NCI-H2196 (cell line): Measurements from ENCODE around the gene RPL4.
"Not testable (repeated sequence)": the region's sequence is repeated elsewhere in the genome, so short reads cannot be mapped to it uniquely, and the experiment has no call there.

Source experiments
- DNase-seq: peaks from one replicate; lab custom pipeline; 2025; ENCODE audit not compliant: unreplicated experiment; lab: John Stamatoyannopoulos, UW

The RPL4 gene

DNA sequence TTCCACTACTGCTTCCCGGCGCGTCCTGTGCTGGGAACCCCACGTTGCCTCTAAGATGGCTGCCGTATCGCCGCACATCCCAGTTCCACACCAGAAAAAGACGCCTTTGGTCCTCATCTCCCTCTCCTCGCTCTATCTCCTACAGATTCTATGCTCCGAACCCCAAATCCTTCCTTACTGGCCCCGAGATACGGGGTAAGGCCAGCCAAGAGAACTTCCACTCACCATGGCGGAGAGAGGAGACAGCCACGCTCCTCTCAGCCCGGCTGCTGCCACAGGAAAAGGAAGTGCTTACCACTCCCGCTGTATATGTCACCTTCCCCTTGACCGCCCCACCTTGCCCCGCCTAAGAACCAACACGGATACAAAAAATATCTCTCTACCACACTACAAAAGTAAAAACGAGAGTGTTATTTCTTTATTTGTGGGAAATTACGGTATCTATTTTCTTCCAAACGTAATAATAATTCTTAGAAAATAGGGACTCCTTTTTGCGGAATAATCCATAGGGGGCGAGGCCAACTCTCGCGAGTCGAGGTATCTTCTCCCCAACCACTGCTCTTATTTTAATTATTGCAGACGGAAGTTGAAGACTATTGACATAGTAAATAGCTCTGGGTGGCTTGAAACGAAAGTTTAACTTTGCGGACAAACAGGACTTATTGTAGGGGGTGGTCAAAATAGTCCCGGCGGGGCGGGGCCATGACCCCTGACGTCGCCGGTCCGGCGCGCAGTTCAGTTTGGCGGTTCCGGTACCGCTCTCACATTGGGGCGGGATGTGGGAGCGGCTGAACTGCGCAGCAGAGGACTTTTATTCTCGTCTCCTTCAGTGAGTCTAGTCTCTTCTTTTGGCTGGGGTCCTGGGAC, at the start of gene RPL4, which contains the start of gene ZWILCH:
Gene RPL4 (minus strand): TSS at position 293 of the 867 bp plus-strand sequence. CDS start 65 bp downstream, at position 228.
Gene ZWILCH (plus strand): TSS at position 764 of the 867 bp plus-strand sequence. CDS start 13 bp downstream, at position 777.
- peak; percentile 54 for DNase-seq

DNA sequence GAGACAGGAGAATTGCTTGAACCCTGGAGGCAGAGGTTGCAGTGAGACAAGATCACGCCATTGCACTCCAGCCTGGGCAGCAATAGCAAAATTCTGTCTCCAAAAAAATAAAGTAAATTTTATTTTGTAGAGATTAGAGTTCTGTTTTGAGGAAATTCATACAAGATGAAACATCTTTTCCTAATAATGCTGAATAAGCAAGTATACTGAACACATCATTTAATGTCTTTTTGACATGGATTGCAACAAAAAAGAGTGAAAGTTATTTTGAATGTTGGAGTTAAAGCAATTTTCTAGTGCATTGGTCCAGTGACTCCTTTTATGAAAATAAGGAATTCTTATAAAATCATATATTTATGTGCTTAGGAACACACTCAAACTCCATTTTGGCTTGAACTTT, 40.6 kb upstream of the RPL4 start:
- no peak for DNase-seq

DNA sequence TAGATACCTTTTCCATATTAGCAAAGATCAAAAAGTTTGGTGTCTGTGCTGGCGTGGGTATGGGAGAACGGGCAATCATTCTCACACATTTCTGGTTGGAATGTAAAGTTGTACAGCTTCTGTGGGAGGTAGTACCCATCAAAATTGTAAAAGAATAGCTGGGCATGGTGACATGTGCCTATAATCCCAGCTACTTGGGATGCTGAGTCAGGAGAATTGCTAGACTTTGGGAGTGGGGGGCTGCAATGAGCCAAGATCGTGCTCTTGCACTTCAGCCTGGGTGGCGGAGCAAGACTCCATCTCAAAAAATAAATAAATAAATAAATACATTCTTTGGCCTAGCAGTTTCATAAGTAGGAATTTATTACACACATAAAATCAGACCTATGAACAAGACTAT, 38.2 kb upstream of the RPL4 start:
- no peak for DNase-seq

DNA sequence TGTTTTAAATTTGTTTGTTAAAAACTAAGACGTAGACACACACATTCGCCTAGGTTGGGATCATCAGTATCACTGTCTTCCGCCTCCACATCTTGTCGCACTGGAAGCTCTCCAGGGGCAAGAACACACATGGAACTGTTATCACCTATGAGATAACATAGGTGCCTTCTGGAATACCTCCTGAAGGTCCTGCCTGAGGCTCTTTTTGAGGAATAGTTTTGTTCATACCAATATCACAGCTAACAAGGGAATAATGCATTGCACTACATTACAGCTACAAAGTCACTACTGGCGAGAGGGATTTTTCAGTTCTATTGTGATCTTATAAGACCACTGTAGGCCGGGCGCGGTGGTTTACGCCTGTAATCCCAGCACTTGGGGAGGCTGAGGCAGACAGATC, 30.4 kb upstream of the RPL4 start:
- DNase-seq, result no peak

DNA sequence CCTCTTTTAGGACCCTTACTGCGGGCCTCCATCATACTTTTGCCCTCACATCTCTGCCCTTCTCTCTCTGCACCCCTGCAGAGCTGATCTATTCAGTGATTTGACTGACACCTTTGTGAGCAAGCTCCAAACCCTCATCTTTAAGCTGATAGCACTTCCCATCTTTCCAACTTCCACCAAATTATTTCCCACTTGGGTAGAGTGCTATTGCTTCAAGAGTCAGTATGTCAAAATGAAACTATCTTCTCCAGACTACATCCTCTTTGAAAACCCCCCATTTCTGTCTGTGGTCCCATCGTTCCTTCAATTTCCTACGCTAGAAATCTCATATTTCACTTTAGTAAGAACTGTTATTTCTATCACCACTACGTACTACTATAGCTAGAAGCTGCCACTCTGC, 20.2 kb upstream of the RPL4 start:
- DNase-seq, result no peak

DNA sequence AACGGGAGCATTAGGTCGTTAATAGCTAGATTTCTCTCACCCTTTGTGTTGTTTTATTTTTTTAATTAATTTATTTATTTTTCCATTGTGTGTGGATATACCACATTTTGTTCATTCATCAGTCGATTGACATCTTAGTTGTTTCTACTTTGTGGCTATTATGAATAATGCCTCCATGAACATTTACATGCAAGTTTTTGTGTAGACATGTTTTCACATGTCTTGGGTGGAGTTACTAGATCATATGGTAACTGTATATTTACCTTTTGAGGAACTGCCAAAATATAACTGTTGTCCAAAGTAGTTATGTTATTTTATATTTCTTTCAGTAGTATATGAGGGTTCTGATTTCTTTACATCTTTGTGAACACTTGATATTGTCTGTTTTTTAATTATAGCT, 19.3 kb upstream of the RPL4 start:
- no peak for DNase-seq

DNA sequence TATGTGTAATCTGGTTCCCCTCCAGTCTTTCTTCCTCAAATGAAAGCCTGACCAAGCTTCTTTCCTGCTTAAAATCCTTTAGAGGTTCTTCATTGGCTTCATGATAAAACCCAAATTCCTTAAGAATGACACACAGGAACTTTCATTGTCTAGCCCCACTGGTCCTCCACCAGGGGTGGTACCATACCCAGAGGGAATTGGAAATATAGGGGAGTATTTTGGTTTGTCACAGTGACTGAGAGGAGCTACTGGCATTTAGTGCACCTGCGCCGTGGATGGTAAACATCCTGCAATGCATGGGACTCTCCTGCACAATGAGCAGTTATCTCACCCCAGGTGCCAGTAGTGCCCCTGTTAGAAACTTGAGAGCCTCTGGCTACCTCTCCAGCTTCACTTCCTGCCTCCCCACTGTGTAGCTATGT, 11.3 kb upstream of the RPL4 start:
- no peak for DNase-seq

DNA sequence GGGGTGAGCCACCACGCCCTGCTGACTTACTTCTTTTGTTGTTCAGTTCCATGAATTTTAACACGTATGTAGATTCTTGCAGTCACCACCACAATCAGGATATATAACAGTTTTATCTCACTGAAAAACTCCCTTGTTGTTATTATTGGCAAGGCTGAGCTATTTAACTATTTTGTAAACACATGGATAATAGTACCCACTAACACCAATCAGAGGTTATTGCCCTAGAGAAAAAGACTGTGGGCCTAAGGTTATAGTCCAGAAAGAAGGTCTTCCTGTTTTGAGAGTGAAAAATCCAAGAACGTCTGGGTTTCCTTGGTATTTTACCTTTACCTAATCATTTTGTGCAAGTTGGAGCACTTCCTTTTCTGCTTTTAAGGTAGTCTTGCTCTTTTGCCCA, 9.9 kb upstream of the RPL4 start:
- DNase-seq, result no peak

DNA sequence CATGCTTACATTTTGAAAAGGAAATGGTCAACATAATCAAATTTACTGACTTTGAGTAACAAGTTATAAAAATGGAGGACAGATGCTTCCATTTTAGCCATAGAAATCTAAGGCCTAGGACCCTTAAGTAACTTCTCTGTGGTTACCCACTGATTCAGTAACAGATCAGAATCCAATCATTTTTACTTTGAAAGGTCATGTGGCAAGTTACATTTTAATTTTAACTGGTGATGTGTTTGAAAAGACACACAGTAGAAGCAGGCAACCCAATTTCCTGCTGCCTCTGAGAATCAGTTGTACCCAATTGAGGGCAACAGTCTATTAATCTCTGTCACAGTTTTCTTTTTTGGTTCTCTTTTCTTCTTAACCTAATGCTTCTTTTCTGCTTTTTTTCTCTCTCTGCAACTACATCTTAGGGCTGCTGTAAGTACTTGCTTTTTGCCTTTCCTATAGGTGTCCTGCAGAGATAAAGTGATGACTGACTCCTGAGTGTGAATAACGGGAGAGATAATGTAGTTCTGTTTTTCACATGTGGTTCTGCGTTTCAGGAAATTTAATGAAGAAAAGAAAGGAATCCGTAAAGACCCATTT, 3.7 kb upstream of the RPL4 start:
- DNase-seq, result no peak

DNA sequence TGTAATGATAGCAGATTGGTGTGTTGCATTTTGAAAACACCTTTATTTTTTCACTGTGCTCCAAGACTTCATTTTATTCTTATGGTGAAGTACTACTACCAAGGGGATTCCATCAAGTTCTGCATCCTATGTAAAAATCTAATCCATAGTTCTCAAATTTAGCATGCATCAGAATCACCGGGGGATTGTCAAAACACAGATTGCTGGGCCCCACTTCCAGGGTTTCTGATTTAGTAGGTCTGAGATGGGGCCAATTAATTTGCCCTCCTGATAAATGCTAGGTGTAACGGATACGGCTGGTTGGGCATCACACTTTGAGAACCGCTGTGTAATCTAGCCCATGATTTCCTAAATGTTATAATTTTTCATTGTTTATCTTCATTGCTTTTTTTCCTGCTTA, 1.2 kb upstream of the RPL4 start:
- no peak for DNase-seq

DNA sequence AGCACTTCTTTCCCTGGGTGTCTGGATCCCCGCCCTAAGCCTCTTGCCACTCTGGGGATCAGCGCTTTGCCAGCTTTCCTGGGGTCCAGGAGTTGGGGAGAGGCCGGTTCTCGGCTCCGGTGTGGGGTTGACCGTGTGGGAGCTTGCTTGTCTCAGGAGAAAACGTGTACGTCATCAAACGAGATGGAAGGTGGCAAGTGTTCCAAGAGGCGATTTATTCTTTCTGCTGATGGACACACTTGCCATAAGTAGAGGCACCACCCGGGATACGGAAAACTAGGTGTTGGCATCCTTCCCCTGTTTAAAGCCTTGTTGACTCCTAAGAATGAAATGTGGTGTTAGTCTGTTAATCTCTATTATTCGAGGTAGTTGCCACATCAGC, 766 bp upstream of the RPL4 start:
- no peak for DNase-seq

DNA sequence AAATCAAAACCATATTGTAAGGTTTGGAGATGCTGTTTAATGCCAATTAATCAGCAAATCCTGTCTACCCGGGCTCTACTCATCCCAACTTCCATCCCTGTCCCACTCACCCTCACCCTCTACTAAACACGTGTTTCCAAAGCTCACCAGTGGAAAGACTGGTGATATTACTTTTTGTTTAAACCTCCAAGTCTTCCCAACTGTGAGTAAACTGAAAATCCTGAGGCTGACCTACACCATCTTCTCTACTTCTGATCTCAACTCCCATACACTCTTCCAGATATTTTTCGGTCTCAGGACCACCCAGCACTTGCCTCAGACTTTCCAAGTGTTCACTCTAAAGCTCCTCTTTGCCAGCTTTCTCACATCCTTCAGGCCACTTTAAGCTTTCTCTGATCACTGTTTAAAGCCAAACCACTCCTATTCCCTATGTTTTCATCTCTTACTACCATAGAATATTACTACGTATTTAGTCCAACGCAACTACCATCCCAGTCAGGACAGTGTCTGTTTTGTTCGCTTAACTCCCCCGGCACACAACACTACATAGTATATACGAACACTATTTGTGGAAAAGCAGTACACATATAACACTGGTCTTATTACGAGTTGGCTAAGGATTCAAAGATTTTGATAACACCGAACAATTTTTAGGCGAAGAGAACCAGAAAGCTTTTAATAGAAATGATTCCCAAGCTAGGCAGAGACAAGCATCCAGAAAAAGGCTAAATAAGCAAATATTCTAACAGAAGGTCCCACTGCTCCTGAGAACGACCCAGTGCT, 684 bp downstream of the RPL4 start:
- DNase-seq, result no peak

DNA sequence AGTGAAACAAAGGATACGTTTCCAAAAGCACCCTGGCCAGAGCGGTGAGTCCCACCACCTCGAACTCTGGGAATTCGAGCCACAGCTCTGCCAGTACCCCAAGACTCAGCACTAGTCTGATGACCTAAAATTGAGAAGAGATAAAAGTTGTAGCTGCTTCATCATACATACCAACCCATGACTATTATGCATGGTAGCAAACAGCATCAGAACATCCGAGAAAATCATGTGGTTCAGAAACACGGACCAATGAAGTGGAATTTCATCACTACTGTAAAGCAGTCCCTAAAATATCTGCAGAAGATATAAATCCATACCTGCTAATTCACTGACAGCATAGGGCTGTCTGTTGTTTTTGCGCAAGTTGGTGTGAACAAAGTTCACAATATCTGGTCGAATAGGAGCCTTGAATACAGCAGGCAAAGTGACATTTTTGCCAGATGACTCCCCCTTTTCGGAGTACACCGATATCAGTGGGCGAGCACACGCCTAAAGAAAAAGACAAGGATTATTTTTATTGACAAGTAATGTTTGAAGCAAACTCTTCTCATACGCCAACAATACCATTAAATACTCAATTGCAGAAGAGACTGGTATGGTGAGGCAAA, 1.5 kb downstream of the RPL4 start:
- not testable (repeated sequence) for DNase-seq

DNA sequence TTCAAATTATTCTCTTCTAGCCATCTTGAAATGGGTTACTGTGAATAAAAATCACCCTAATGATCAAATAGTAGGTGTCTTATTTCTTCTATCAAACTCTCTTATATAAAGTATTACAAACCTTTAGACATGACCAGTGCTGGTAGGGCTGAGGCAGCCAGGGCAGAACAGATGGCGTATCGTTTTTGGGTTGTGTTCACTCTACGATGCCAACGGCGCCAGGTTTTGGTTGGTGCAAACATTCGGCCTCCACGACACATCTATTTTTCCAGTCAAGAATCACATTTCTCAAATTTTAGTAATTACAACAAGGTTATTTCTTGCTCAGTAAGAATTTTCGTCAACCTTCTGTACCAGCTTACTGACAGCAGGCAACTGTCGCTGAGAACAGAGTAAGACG, 2.2 kb downstream of the RPL4 start:
- no peak for DNase-seq

DNA sequence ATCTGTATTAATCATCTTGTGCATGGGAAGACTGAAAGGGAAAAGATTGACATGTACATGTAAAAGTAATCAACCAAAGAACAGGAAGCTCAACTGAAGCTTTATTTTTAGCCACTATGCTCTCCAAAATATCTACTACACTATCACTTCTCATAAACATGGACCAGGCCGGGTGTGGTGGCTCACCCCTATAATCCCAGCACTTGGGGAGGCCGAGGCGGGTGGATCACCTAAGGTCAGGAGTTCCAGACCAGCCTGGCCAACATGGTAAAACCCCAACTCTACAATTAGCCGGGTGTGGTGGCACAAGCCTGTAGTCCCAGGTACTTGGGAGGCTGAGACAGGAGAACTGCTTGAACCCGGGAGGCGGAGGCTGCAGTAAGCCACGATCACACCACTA, 4.3 kb downstream of the RPL4 start:
- DNase-seq, result not testable (repeated sequence)

DNA sequence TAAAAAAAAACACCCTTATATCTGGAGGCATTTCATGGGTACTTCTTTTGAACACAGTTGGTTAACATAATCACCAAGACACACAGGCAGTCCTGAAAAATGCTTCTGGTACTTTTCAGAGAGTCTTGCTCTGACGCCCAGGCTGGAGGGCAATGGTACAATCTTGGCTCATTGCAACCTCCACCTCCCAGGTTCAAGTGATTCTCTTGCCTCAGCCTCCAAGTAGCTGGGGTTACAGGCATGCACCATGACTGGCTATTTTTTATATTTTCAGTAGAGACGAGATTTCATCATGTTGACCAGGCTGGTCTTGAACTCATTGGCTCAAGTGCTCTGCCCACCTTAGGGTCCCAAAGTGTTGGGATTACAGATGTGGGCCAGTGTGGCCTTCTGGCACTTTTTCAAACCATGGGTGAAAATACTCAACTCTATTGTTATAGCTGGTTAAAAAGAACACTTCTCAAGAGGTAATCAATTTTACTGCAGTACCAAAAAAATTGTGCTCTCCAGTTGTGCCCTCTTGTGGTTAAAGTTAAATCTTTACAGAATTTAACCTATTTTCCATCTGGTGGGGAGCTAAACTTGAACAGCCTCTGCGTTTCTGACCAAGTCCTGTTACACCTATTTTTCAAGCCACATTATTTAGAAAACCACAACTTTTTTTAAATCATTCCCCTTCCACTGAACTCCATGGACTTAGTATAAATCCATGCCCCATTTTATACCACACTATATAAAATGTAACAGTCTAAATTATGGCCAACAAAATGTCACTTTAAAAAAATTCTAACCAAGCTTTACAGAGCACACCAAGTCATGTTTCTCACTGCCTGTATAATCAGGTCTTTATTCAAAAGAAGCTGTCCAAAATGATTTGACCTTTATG, 5.9 kb downstream of the RPL4 start:
- peak; percentile 8 for DNase-seq

DNA sequence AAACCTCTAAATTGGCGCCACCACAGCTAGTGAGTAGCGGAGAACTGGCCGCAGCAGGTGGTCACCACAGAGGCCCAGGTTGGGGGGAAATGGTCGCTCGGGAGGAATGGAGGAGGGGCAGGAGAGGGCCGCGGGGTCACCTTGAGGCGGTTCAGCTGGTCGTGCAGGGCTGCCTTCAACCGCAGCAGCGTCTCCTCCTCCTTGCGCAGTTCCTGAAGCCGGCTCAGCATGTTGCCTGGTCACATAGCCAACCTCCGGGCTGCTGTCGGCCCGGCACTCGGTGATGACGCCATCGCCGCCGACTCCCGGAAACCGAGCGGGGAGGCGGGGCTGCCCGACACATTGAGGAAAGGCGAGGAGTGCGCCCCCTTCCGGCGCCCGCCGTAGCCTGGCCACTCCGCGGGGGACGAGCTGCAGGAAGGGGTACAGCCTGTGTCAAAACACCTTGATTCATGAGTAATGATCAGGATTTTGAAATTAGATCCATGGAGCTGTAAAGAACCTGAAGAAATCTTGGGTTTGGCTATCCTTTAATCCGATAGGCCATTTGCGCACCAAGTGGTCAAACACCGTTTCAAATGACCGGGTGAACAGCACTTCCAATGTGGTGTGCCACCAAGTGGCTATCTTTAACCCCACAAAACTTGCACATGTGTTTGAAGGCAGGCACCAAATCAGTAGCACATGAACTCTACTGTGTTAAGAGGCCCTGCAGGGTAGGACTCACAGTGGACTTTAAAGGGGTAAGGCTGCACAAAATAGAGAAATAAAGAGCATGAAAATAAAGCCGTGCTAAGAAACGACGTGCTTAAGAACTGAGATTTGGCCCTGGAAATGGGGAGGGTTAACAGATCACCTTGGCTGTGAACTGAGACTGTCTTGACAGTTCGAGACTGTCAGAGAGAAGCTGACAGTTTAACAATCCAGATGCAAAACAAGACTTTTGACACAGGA, 6.9 kb downstream of the RPL4 start, which contains the start of gene SNAPC5:
Gene SNAPC5 (minus strand): TSS at position 261 of the 954 bp plus-strand sequence. CDS start 31 bp downstream, at position 230.
- peak; percentile 85 for DNase-seq

DNA sequence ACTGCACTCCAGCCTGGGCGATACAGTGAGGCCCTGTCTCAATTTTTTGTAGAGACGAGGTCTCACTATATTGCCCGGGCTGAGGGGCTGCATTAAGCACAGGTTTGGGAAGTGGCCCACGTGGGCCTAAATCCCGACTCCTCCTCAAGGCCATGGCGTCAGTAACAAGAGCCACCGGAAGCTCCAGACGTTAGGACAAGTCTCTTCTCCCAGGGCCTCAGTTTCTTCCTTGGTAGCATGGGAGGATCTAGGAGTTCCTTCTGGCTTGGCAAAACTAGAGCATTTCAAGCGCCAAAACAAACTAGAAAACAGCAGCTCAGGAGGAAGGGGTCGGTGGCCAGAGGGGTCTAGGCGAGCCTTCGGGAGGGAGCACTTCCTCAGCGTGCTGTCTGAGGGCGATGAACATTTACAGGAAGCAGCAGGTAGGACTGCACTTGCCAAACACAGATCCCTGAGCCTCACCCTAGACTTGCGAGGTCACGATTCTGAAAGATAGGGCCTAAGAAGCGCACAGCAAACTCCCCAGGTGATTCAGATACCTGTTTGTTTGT, 7.6 kb downstream of the RPL4 start:
- DNase-seq, result no peak

DNA sequence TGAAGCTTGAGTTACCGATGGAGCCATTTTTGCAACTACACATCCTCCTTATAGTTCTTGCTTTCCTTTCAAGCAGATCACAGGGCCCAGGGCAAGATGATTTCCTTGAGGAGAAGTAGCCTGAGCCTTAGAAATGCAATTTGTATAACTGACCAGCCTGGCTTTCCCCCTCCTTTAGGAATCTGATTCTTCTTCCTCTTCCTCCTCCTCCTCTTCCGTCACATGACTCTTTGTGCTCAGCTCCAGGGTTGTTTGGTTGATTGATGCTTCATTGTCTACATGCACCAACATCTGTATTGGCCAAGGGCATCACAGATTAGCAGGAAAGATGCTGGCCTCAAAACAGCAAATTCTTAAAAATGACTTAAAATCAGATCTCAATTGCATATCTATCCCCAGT, 10.4 kb downstream of the RPL4 start:
- DNase-seq, result no peak
